Upper lobe of right lung (tissue), 1 donor: ENCODE measurements around the gene ZXDC. TPM values are rescaled to one million over a fixed set of nuclear protein-coding genes. Genes with fewer than 3 reads are reported as not detected.
A peak's percentile ranks its signal among the peaks of the same experiment; 100 is the strongest.

ENCODE experiments used
- ATAC-seq: fragments of 200-7000 bp; cut with Tn5 transposase; one replicate; pipeline ENCODE4 v1.9.1; 2020; ENCODE audit warnings: mild to moderate bottlenecking, moderate library complexity
- DNase-seq: peaks from one replicate; pipeline ENCODE4 v3.0.0-alpha.2; 2020
- H3K27ac ChIP-seq: fragments of 200-600 bp; one replicate; pipeline ENCODE4 v1.8.0; 2022
- H3K27me3 ChIP-seq: fragments of 200-600 bp; one replicate; pipeline ENCODE4 v1.8.0; 2022; ENCODE audit warnings: mild to moderate bottlenecking
- H3K36me3 ChIP-seq: fragments of 200-600 bp; one replicate; pipeline ENCODE4 v1.8.0; 2022
- H3K4me1 ChIP-seq: fragments of 200-600 bp; one replicate; pipeline ENCODE4 v1.8.0; 2022
- H3K4me3 ChIP-seq: fragments of 200-600 bp; one replicate; pipeline ENCODE4 v1.8.0; 2022; ENCODE audit warnings: mild to moderate bottlenecking
- H3K9me3 ChIP-seq: fragments of 200-600 bp; one replicate; pipeline ENCODE4 v1.8.0; 2022
- intact Hi-C: fragments of 100-400 bp; cut with DNase I; formaldehyde crosslinking; loops from one replicate; pipeline ENCODE4 v1.11.0; 2022
- total RNA-seq: library from RNA; stranded (reverse); fragmentation: NEBNext Ultra II Directional; extraction: Animal tissue kit (Norgen Biotek cat#: 25700); gene quantifications from one replicate; pipeline ENCODE4 v1.2.1, GENCODE V29; 2021
- TF ChIP-seq, protein P1 (sequence below): fragments of 200-600 bp; IDR thresholded peaks from one replicate; pipeline ENCODE4 v1.8.0; 2022; ENCODE audit warnings: antibody characterized with exemption
- donor health status: DM: no; HTN: yes; CAD: no; lungs with severe emphysema.

Gene ZXDC
- total RNA-seq, 1 donor from 2014 or later, result 40.3 TPM

DNA sequence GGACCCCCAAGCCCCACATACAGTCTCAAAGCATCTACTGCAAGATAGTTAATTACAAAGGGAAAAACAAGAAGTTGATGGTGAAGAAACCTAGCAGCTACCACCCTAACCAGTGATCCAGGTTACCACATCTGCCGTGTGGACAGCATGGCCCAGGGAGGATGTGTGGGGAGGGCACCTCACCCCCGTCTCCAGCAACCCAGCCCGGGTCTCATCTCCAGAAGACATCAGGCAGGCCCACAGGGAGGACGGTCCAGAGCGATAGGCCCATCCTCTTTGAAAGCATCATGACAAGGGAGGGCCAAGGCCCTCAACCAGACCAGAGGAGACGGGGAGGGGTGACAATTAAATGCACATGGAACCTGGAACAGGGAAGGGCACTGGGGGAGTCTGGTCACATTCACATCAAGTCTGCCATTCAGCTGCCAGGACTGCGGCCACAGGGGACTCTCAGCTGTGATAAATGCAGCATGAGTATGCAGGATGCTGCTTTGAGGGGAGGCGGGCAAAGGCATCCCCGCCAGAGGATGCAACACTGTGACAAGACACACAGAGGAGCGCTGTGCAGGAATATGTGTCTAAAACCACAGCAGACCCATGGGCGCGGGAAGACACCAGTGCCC lies 18.8 kb downstream of the ZXDC start:
- H3K4me3 ChIP-seq, result no peak overlapping the region
- peaks cover 95% of the 10 kb centered on the region for H3K36me3 ChIP-seq
- intact Hi-C loops, result no loop called here
- no peak overlapping the region for H3K27ac ChIP-seq
- no peaks in the 10 kb centered on the region for H3K9me3 ChIP-seq
- DNase-seq (peak; percentile 40), ATAC-seq (peak; percentile 29)
- no peaks in the 10 kb centered on the region for H3K4me1 ChIP-seq
- H3K27me3 ChIP-seq, result no peaks in the 10 kb centered on the region
- TF ChIP-seq, protein P1, sequence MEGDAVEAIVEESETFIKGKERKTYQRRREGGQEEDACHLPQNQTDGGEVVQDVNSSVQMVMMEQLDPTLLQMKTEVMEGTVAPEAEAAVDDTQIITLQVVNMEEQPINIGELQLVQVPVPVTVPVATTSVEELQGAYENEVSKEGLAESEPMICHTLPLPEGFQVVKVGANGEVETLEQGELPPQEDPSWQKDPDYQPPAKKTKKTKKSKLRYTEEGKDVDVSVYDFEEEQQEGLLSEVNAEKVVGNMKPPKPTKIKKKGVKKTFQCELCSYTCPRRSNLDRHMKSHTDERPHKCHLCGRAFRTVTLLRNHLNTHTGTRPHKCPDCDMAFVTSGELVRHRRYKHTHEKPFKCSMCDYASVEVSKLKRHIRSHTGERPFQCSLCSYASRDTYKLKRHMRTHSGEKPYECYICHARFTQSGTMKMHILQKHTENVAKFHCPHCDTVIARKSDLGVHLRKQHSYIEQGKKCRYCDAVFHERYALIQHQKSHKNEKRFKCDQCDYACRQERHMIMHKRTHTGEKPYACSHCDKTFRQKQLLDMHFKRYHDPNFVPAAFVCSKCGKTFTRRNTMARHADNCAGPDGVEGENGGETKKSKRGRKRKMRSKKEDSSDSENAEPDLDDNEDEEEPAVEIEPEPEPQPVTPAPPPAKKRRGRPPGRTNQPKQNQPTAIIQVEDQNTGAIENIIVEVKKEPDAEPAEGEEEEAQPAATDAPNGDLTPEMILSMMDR, result no peak

GRCh38 chr3:126456211-126456610 lies 19.5 kb downstream of the ZXDC start:
- Histone ChIP-seq H3K36me3 (peaks cover 95% of the 10 kb centered on the region), H3K9me3 (no peaks in the 10 kb centered on the region), H3K4me1 (no peaks in the 10 kb centered on the region), H3K4me3 (no peak overlapping the region), H3K27me3 (no peaks in the 10 kb centered on the region), H3K27ac (no peak overlapping the region)
- TF ChIP-seq, protein P1, result no peak
- DNase-seq (peak; percentile 46), ATAC-seq (peak; percentile 41)
- intact Hi-C loops, result no loop called here

- ATAC-seq (no peak), DNase-seq (no peak)
- H3K4me3 ChIP-seq, result no peak overlapping the region
- TF ChIP-seq, protein P1, result no peak
- no peak overlapping the region for H3K27ac ChIP-seq
- H3K27me3 ChIP-seq, result no peaks in the 10 kb centered on the region
- no peaks in the 10 kb centered on the region for H3K4me1 ChIP-seq
- intact Hi-C loops, result no loop called here
- H3K9me3 ChIP-seq, result no peaks in the 10 kb centered on the region
- H3K36me3 ChIP-seq, result peaks cover 95% of the 10 kb centered on the region
These were observed 21.1 kb downstream of the ZXDC start for GRCh38 chr3:126454437-126455198.

- Histone ChIP-seq H3K4me3 (no peak overlapping the region), H3K4me1 (no peaks in the 10 kb centered on the region), H3K36me3 (peaks cover 95% of the 10 kb centered on the region), H3K27ac (no peak overlapping the region), H3K9me3 (no peaks in the 10 kb centered on the region), H3K27me3 (no peaks in the 10 kb centered on the region)
- TF ChIP-seq, protein P1, result no peak
- DNase-seq (no peak), ATAC-seq (no peak)
- intact Hi-C loops, result no loop called here
These were observed 21.7 kb downstream of the ZXDC start for GRCh38 chr3:126454025-126454424.

GRCh38 chr3:126452213-126452612 lies 23.5 kb downstream of the ZXDC start:
- intact Hi-C loops, result no loop called here
- DNase-seq, result no peak

More at GRCh38 chr3:126452213-126452612, 23.5 kb downstream of the ZXDC start:
- no peak for ATAC-seq
- Histone ChIP-seq H3K4me1 (no peaks in the 10 kb centered on the region), H3K27ac (no peak overlapping the region), H3K9me3 (no peaks in the 10 kb centered on the region), H3K36me3 (peaks cover 78% of the 10 kb centered on the region), H3K4me3 (no peak overlapping the region), H3K27me3 (no peaks in the 10 kb centered on the region)
- TF ChIP-seq, protein P1, result no peak
